Measurements from ENCODE around the gene ARHGEF25. TPM values are rescaled to one million over a fixed set of nuclear protein-coding genes. Genes with fewer than 3 reads are reported as not detected.
"Not testable (repeated sequence)": the region's sequence is repeated elsewhere in the genome, so short reads cannot be mapped to it uniquely, and the experiment has no call there.

Gene ARHGEF25
- total and polyA plus RNA-seq, 2 donors from 2014 or later, result 10.9 to 15.0 TPM

- FAIRE-seq, result no peak
- Histone ChIP-seq H3K27me3 (ENCODE audit: control insufficient read depth, insufficient read depth, low read length) (no peaks in the 10 kb centered on the region), H3K9me3 (ENCODE audit: control insufficient read depth in 2 of 3, insufficient read depth in 1 of 3, low read length in 3 of 3) (no peaks in the 10 kb centered on the region), H3K36me3 (ENCODE audit: control insufficient read depth in 2 of 3, insufficient read depth in 3 of 3, low read length in 3 of 3) (no peaks in the 10 kb centered on the region), H3K27ac (ENCODE audit: low read depth in 2 of 2, low read length in 2 of 2) (no peak overlapping the region), H3K9ac (ENCODE audit: low read length in 3 of 3) (no peak overlapping the region), H3K4me1 (ENCODE audit: control insufficient read depth in 2 of 3, insufficient read depth in 2 of 3, low read depth in 1 of 3, low read length in 3 of 3) (no peaks in the 10 kb centered on the region), H3K4me3 (ENCODE audit: low read length in 3 of 3) (no peak overlapping the region)
- intact Hi-C loops (cut with DNase I), result no loop called here
- DNase-seq, result no peak
- TF ChIP-seq, protein P1, sequence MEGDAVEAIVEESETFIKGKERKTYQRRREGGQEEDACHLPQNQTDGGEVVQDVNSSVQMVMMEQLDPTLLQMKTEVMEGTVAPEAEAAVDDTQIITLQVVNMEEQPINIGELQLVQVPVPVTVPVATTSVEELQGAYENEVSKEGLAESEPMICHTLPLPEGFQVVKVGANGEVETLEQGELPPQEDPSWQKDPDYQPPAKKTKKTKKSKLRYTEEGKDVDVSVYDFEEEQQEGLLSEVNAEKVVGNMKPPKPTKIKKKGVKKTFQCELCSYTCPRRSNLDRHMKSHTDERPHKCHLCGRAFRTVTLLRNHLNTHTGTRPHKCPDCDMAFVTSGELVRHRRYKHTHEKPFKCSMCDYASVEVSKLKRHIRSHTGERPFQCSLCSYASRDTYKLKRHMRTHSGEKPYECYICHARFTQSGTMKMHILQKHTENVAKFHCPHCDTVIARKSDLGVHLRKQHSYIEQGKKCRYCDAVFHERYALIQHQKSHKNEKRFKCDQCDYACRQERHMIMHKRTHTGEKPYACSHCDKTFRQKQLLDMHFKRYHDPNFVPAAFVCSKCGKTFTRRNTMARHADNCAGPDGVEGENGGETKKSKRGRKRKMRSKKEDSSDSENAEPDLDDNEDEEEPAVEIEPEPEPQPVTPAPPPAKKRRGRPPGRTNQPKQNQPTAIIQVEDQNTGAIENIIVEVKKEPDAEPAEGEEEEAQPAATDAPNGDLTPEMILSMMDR (IDR thresholded peaks at IDR 0.05; ENCODE audit: borderline replicate concordance, extremely low read depth, insufficient read depth), result no peak
These were observed 44.5 kb downstream of the ARHGEF25 start for GRCh38 chr12:57655541-57656240.

- FAIRE-seq; H3K9ac ChIP-seq (ENCODE audit: low read length in 3 of 3): not testable (repeated sequence)
These were observed 45.2 kb downstream of the ARHGEF25 start for GRCh38 chr12:57656408-57656807.

DNA sequence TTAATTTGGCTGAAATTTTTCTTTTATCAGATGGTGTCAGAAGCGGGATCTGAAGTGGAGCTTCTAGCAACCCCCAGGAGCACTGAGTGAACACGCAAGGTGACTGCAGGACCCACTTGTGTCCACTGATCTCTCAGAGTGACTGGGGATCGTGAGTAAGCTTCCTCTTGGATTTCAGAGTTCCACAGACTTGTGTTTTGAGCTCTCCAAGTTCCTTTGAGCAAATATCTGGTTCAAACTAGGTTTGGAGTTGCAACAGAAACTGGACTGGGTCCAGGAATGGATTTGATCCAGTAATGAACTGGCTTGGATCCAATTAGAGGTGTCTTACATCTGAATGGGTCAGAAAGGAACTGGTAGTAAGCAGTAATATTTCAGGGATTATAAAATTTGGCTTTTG lies 46.5 kb downstream of the ARHGEF25 start:
- Histone ChIP-seq H3K36me3 (ENCODE audit: control insufficient read depth in 2 of 3, insufficient read depth in 3 of 3, low read length in 3 of 3) (no peaks in the 10 kb centered on the region), H3K4me3 (ENCODE audit: low read length in 3 of 3) (no peak overlapping the region), H3K9me3 (ENCODE audit: control insufficient read depth in 2 of 3, insufficient read depth in 1 of 3, low read length in 3 of 3) (no peaks in the 10 kb centered on the region), H3K9ac (ENCODE audit: low read length in 3 of 3) (no peak overlapping the region), H3K27me3 (ENCODE audit: control insufficient read depth, insufficient read depth, low read length) (no peaks in the 10 kb centered on the region), H3K4me1 (ENCODE audit: control insufficient read depth in 2 of 3, insufficient read depth in 2 of 3, low read depth in 1 of 3, low read length in 3 of 3) (no peaks in the 10 kb centered on the region), H3K27ac (ENCODE audit: low read depth in 2 of 2, low read length in 2 of 2) (no peak overlapping the region)
- DNase-seq, result no peak
- TF ChIP-seq, protein P1 (IDR thresholded peaks at IDR 0.05; ENCODE audit: borderline replicate concordance, extremely low read depth, insufficient read depth), result no peak
- peak; percentile 56 for FAIRE-seq
- intact Hi-C loops (cut with DNase I), result no loop called here

More at GRCh38 chr12:57656408-57656807, 45.2 kb downstream of the ARHGEF25 start:
- H3K4me3 ChIP-seq (ENCODE audit: low read length in 3 of 3); H3K4me1 ChIP-seq (ENCODE audit: control insufficient read depth in 2 of 3, insufficient read depth in 2 of 3, low read depth in 1 of 3, low read length in 3 of 3); H3K36me3 ChIP-seq (ENCODE audit: control insufficient read depth in 2 of 3, insufficient read depth in 3 of 3, low read length in 3 of 3); intact Hi-C loops (cut with DNase I); H3K27ac ChIP-seq (ENCODE audit: low read depth in 2 of 2, low read length in 2 of 2); H3K9me3 ChIP-seq (ENCODE audit: control insufficient read depth in 2 of 3, insufficient read depth in 1 of 3, low read length in 3 of 3); H3K27me3 ChIP-seq (ENCODE audit: control insufficient read depth, insufficient read depth, low read length): not testable (repeated sequence)
- peak in 2 of 5 donors; percentile 12 to 13 for DNase-seq

DNA sequence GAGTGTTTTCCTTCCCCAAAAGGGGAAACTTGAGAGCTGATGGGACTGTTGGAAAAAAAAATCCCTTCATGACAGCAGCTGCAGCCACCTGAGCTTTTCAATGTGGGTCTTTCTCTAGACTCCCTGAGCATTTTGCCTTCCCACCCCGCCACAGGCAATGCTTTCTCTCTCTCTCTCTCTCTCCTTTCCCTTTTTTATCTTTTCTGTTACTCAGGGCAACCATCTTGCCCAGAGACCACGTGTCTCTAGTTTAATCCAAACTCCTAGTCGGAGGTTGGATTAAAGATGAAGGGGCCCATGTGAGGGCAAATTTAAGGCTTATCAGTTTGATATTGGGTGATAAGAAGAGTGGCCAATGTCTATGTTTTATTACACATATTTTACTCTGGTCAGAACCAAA lies 47.7 kb downstream of the ARHGEF25 start:
- Histone ChIP-seq H3K27ac (ENCODE audit: low read depth in 2 of 2, low read length in 2 of 2) (no peak overlapping the region), H3K27me3 (ENCODE audit: control insufficient read depth, insufficient read depth, low read length) (no peaks in the 10 kb centered on the region), H3K9me3 (ENCODE audit: control insufficient read depth in 2 of 3, insufficient read depth in 1 of 3, low read length in 3 of 3) (no peaks in the 10 kb centered on the region), H3K9ac (ENCODE audit: low read length in 3 of 3) (no peak overlapping the region), H3K4me1 (ENCODE audit: control insufficient read depth in 2 of 3, insufficient read depth in 2 of 3, low read depth in 1 of 3, low read length in 3 of 3) (no peaks in the 10 kb centered on the region), H3K4me3 (ENCODE audit: low read length in 3 of 3) (no peak overlapping the region), H3K36me3 (ENCODE audit: control insufficient read depth in 2 of 3, insufficient read depth in 3 of 3, low read length in 3 of 3) (no peaks in the 10 kb centered on the region)
- intact Hi-C loops (cut with DNase I), result no loop called here
- TF ChIP-seq, protein P1 (IDR thresholded peaks at IDR 0.05; ENCODE audit: borderline replicate concordance, extremely low read depth, insufficient read depth), result no peak
- no peak for DNase-seq
- FAIRE-seq, result no peak

Data from kidney (tissue), 14 donors.